Spleen (tissue), 7 donors: ENCODE measurements around the gene IRX2.

ENCODE experiments used
- POLR2A ChIP-seq, 3 donors: fragments of 450-650 bp; IDR thresholded peaks; one replicate each; pipeline ENCODE4 v1.5.1; 2017; ENCODE audit warnings: antibody characterized with exemption in 3 of 3, mild to moderate bottlenecking in 1 of 3
- TF ChIP-seq, protein P1 (sequence below), 11 experiments: fragments of 200-600 bp in 7 of 11; fragments of 450-650 bp in 4 of 11; sonication (generic) in 4 of 11; IDR thresholded peaks in 8 of 11; conservative IDR thresholded peaks in 3 of 11; 1 replicate in 7 of 11; 2 replicates in 4 of 11; pipeline versions ENCODE4 v1.4.0 to v1.8.0; 2016 to 2021; ENCODE audit warnings: antibody characterized with exemption in 11 of 11, inconsistent platforms in 4 of 11, mild to moderate bottlenecking in 1 of 11
- donor health status: DM: no; HTN: no; CAD: no; lungs with moderate emphysema.
- donor health status: DM: no; HTN: no; CAD: no.
- donor health status: DM: no; HTN: no; CAD: no.

DNA sequence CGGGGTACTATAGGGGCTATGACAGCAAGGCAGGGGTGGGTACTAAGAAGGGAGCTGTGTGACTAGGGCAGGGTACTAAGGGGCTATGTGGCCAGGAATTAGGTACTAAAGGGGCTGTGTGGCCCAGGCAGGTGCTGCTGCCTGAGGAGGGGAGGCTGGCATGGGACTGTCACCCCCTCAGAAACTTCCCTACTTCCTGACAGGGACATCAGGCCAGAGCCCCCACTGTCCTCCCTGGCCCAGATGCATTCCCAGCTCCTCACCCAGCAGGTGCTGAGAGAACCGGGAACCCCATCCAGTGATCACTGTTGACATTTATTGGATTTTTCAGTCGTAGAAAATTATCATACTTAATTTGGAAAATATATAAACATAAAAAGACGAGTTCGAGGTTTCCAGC is 26.6 kb downstream of the IRX2 start:
- no peak for TF ChIP-seq POLR2A (IDR thresholded peaks at IDR 0.05)
- TF ChIP-seq, protein P1, sequence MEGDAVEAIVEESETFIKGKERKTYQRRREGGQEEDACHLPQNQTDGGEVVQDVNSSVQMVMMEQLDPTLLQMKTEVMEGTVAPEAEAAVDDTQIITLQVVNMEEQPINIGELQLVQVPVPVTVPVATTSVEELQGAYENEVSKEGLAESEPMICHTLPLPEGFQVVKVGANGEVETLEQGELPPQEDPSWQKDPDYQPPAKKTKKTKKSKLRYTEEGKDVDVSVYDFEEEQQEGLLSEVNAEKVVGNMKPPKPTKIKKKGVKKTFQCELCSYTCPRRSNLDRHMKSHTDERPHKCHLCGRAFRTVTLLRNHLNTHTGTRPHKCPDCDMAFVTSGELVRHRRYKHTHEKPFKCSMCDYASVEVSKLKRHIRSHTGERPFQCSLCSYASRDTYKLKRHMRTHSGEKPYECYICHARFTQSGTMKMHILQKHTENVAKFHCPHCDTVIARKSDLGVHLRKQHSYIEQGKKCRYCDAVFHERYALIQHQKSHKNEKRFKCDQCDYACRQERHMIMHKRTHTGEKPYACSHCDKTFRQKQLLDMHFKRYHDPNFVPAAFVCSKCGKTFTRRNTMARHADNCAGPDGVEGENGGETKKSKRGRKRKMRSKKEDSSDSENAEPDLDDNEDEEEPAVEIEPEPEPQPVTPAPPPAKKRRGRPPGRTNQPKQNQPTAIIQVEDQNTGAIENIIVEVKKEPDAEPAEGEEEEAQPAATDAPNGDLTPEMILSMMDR (IDR thresholded peaks at IDR 0.05 in 8 of 11, conservative IDR thresholded peaks at IDR 0.05 in 3 of 11): no peak
